HepG2 (cell line): ENCODE results near the gene CFAP99. TPM values are rescaled to one million over a fixed set of nuclear protein-coding genes. Genes with fewer than 3 reads are reported as not detected.

Experiments
- BORCS8-MEF2B ChIP-seq: sonication (generic); formaldehyde crosslinking; IDR thresholded peaks from 2 replicates; pipeline ENCODE4 v1.8.0; 2022; ENCODE audit warnings: mild to moderate bottlenecking, missing genetic modification reagents
- DDIT3 ChIP-seq: sonication (generic); formaldehyde crosslinking; IDR thresholded peaks from 2 replicates; pipeline ENCODE4 v1.4.0; 2020; ENCODE audit warnings: mild to moderate bottlenecking, missing genetic modification reagents
- ETV5 ChIP-seq: IDR thresholded peaks from 2 replicates; pipeline ENCODE4 v1.6.1; 2018; ENCODE audit warnings: missing biosample characterization, missing genetic modification reagents, inconsistent platforms, borderline replicate concordance
- GPBP1L1 ChIP-seq: sonication (generic); formaldehyde crosslinking; IDR thresholded peaks from 2 replicates; pipeline ENCODE4 v1.5.0; 2020; ENCODE audit warnings: mild to moderate bottlenecking, missing genetic modification reagents
- HNRNPH1 ChIP-seq: fragments of 200-400 bp; formaldehyde crosslinking; optimal IDR thresholded peaks from 2 replicates; pipeline ENCODE3; 2017; ENCODE audit warnings: mild to moderate bottlenecking, low read depth, low read length
- ISL2 ChIP-seq: sonication (generic); formaldehyde crosslinking; IDR thresholded peaks from 2 replicates; pipeline ENCODE4 v1.5.0; 2020; ENCODE audit warnings: missing genetic modification reagents
- JARID2 ChIP-seq: sonication (generic); formaldehyde crosslinking; IDR thresholded peaks from 2 replicates; pipeline ENCODE4 v1.8.1; 2023; ENCODE audit warnings: missing genetic modification reagents, inconsistent platforms; ENCODE audit not compliant: insufficient replicate concordance
- KDM2A ChIP-seq: sonication (generic); formaldehyde crosslinking; IDR thresholded peaks from 2 replicates; pipeline ENCODE4 v1.4.0; 2020; ENCODE audit warnings: low read depth, missing genetic modification reagents, borderline replicate concordance
- KLF6 ChIP-seq: IDR thresholded peaks from 2 replicates; pipeline ENCODE4 v1.8.0; 2016; ENCODE audit warnings: missing biosample characterization, missing genetic modification reagents
- MEIS2 ChIP-seq: sonication (generic); formaldehyde crosslinking; IDR thresholded peaks from 2 replicates; pipeline ENCODE4 v1.9.0; 2021; ENCODE audit warnings: mild to moderate bottlenecking, missing genetic modification reagents
- MXD1 ChIP-seq: sonication (generic); formaldehyde crosslinking; IDR thresholded peaks from 2 replicates; pipeline ENCODE4 v1.4.0; 2020; ENCODE audit warnings: mild to moderate bottlenecking, missing genetic modification reagents
- PAWR ChIP-seq: sonication (generic); formaldehyde crosslinking; IDR thresholded peaks from 2 replicates; pipeline ENCODE4 v1.4.0; 2020; ENCODE audit warnings: missing genetic modification reagents, mild to moderate bottlenecking, borderline replicate concordance
- PAX8 ChIP-seq: sonication (generic); formaldehyde crosslinking; IDR thresholded peaks from 2 replicates; pipeline ENCODE4 v1.8.0; 2022; ENCODE audit warnings: mild to moderate bottlenecking, missing genetic modification reagents, borderline replicate concordance
- PHF8 ChIP-seq: sonication (generic); formaldehyde crosslinking; IDR thresholded peaks from 2 replicates; pipeline ENCODE4 v1.5.0; 2020; ENCODE audit warnings: missing genetic modification reagents
- SKI ChIP-seq: fragments of 450-650 bp; IDR thresholded peaks from one replicate; pipeline ENCODE4 v1.6.1; 2018; ENCODE audit warnings: mild to moderate bottlenecking; ENCODE audit not compliant: partially characterized antibody
- U2AF2 ChIP-seq: fragments of 200-400 bp; formaldehyde crosslinking; IDR thresholded peaks from 2 replicates; pipeline ENCODE4 v1.6.1; 2017; ENCODE audit warnings: low read depth, mild to moderate bottlenecking, low read length
- ZBTB37 ChIP-seq: sonication (generic); formaldehyde crosslinking; IDR thresholded peaks from 2 replicates; pipeline ENCODE4 v1.4.0; 2020; ENCODE audit warnings: mild to moderate bottlenecking, missing genetic modification reagents
- ZBTB7B ChIP-seq: sonication (generic); formaldehyde crosslinking; IDR thresholded peaks from 2 replicates; pipeline ENCODE4 v1.4.0; 2020; ENCODE audit warnings: missing genetic modification reagents
- ZFP36L2 ChIP-seq: sonication (generic); formaldehyde crosslinking; IDR thresholded peaks from 2 replicates; pipeline ENCODE4 v1.4.0; 2020; ENCODE audit warnings: missing genetic modification reagents
- ZNF121 ChIP-seq: sonication (generic); formaldehyde crosslinking; IDR thresholded peaks from 2 replicates; pipeline ENCODE4 v1.5.0; 2020; ENCODE audit warnings: mild to moderate bottlenecking, missing genetic modification reagents
- ZNF326 ChIP-seq: sonication (generic); formaldehyde crosslinking; IDR thresholded peaks from 2 replicates; pipeline ENCODE4 v1.4.0; 2020; ENCODE audit warnings: missing genetic modification reagents, borderline replicate concordance
- ZNF530 ChIP-seq: sonication (generic); formaldehyde crosslinking; IDR thresholded peaks from 2 replicates; pipeline ENCODE4 v1.5.0; 2020; ENCODE audit warnings: low read depth, mild to moderate bottlenecking, missing genetic modification reagents
- ZNF550 ChIP-seq: sonication (generic); formaldehyde crosslinking; IDR thresholded peaks from 2 replicates; pipeline ENCODE4 v1.4.0; 2020; ENCODE audit warnings: mild to moderate bottlenecking, missing genetic modification reagents, borderline replicate concordance
- ZNF567 ChIP-seq: sonication (generic); formaldehyde crosslinking; IDR thresholded peaks from 2 replicates; pipeline ENCODE4 v1.8.1; 2023; ENCODE audit warnings: mild to moderate bottlenecking, missing genetic modification reagents, borderline replicate concordance
- ZNF577 ChIP-seq: sonication (generic); formaldehyde crosslinking; IDR thresholded peaks from 2 replicates; pipeline ENCODE4 v1.4.0; 2020; ENCODE audit warnings: mild to moderate bottlenecking, low read depth, missing genetic modification reagents, borderline replicate concordance
- ZNF691 ChIP-seq: sonication (generic); formaldehyde crosslinking; IDR thresholded peaks from 2 replicates; pipeline ENCODE4 v1.4.0; 2020; ENCODE audit warnings: missing genetic modification reagents, low read depth, mild to moderate bottlenecking, borderline replicate concordance
- ZNF841 ChIP-seq: sonication (generic); formaldehyde crosslinking; IDR thresholded peaks from 2 replicates; pipeline ENCODE4 v1.8.1; 2023; ENCODE audit warnings: missing genetic modification reagents, borderline replicate concordance
- polyA plus RNA-seq, 8 experiments: library from polyadenylated mRNA; depleted of rRNA in 3 of 8; stranded (reverse) in 7 of 8; unstranded in 1 of 8; fragments of >200 nt; fragmentation: Illumina TruSeq in 4 of 8; extraction: Trizol in 4 of 8; gene quantifications; 2 replicates each; pipeline versions ENCODE4 v1.2.1 to v1.2.3, GENCODE V29; 2011 to 2016; ENCODE audit warnings: low read depth in 4 of 8, missing spikeins in 1 of 8, mixed read lengths in 1 of 8; ENCODE audit not compliant: insufficient read depth in 1 of 8
- total RNA-seq, 5 experiments: library from RNA; depleted of rRNA; stranded (reverse); fragments of >200 nt; fragmentation: Illumina TruSeq; extraction: Trizol; gene quantifications; 2 replicates each; pipeline ENCODE4 v1.2.3, GENCODE V29; 2016; ENCODE audit warnings: low read depth in 1 of 5

Gene CFAP99
- total and polyA plus RNA-seq, 2 of the 13 experiments (the other 11 are each of a cell fraction or from before 2014, with no cell fraction given), result not detected

- TF ChIP-seq PHF8 (peak; percentile 77), ZNF121 (no peak), DDIT3 (CRISPR knock-in tag) (no peak), ZBTB37 (CRISPR knock-in tag) (no peak), MEIS2 (no peak; the same call in 1 of the 2 replicates), ZNF841 (no peak), ETV5 (CRISPR knock-in tag) (peak; percentile 53; the same call in 1 of the 2 replicates), ZNF577 (CRISPR knock-in tag) (no peak), GPBP1L1 (no peak), KDM2A (CRISPR knock-in tag) (peak; percentile 9), ZFP36L2 (no peak), PAWR (CRISPR knock-in tag) (no peak), ZNF550 (no peak), ZNF530 (CRISPR knock-in tag) (no peak), JARID2 (CRISPR knock-in tag) (no peak), SKI (no peak), PAX8 (no peak), KLF6 (peak; percentile 61; the same call in 1 of the 2 replicates), U2AF2 (no peak), ZNF326 (CRISPR knock-in tag) (no peak), MXD1 (CRISPR knock-in tag) (no peak), ISL2 (no peak), ZNF691 (CRISPR knock-in tag) (peak; percentile 47; the same call in 1 of the 2 replicates), HNRNPH1 (no peak), ZNF567 (CRISPR knock-in tag) (no peak), ZBTB7B (peak; percentile 64; the same call in 1 of the 2 replicates), BORCS8-MEF2B (no peak)
These were observed 50.6 kb downstream of the CFAP99 start (continued) for GRCh38 chr4:2469192-2469984.
